T-helper 2 cell (primary cell): ENCODE results near the gene CHMP3.
A peak's percentile ranks its signal among the peaks of the same experiment; 100 is the strongest.
"Not testable (repeated sequence)": the region's sequence is repeated elsewhere in the genome, so short reads cannot be mapped to it uniquely, and the experiment has no call there.

Experiments
- DNase-seq, 5 experiments: peaks; one replicate each; pipeline versions ENCODE4 v3.0.0 to v3.0.0-alpha.2; 2012 to 2022

Gene CHMP3

DNA sequence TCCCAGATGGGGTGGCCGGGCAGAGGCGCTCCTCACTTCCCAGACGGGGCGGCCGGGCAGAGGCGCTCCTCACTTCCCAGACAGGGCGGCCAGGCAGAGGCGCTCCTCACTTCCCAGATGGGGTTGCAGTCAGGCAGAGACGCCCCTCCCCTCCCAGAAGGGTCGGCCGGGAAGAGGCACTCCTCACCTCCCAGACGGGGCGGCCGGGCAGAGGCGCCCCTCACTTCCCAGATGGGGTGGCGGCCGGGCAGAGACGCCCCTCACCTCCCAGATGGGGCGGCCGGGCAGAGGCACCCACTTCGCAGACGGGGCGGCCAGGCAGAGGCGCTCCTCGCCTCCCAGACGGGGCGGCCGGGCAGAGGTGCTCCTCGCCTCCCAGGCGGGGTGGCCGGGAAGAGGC lies 13.8 kb downstream of the CHMP3 start:
- not testable (repeated sequence) for DNase-seq

DNA sequence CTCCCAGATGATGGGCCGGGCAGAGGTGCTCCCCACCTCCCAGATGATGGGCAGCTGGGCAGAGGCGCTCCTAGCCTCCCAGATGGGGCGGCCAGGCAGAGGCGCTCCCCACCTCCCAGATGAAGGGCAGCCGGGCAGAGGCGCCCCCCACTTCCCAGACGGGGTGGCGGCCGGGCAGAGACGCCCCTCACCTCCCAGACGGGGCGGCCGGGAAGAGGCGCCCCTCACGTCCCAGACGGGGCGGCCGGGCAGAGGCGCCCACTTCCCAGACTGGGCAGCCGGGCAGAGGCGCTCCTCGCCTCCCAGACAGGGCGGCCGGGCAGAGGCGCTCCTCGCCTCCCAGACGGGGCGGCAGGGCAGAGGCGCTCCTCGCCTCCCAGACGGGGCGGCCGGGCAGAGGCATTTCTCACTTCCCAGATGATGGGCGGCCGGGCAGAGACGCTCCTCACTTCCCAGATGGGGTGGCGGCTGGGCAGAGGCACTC lies 14.3 kb downstream of the CHMP3 start:
- not testable (repeated sequence) for DNase-seq

DNA sequence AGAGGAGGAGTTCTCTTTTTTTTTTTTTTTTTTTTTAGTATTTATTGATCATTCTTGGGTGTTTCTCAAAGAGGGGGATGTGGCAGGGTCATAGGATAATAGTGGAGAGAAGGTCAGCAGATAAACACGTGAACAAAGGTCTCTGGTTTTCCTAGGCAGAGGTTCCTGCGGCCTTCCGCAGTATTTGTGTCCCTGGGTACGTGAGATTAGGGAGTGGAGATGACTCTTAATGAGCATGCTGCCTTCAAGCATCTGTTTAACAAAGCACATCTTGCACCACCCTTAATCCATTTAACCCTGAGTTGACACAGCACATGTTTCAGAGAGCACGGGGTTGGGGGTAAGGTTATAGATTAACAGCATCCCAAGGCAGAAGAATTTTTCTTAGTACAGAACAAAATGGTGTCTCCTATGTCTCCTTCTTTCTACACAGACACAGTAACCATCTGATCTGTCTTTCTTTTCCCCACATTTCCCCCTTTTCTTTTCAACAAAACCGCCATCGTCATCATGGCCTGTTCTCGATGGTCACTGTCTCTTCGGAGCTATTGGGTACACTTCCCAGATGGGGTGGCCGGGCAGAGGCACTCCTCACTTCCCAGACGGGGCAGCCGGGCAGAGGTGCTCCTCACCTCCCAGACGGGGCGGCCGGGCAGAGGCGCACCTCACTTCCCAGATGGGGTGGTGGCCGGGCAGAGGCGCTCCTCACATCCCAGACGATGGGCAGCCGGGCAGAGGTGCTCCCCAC lies 14.9 kb downstream of the CHMP3 start:
- not testable (repeated sequence) for DNase-seq

DNA sequence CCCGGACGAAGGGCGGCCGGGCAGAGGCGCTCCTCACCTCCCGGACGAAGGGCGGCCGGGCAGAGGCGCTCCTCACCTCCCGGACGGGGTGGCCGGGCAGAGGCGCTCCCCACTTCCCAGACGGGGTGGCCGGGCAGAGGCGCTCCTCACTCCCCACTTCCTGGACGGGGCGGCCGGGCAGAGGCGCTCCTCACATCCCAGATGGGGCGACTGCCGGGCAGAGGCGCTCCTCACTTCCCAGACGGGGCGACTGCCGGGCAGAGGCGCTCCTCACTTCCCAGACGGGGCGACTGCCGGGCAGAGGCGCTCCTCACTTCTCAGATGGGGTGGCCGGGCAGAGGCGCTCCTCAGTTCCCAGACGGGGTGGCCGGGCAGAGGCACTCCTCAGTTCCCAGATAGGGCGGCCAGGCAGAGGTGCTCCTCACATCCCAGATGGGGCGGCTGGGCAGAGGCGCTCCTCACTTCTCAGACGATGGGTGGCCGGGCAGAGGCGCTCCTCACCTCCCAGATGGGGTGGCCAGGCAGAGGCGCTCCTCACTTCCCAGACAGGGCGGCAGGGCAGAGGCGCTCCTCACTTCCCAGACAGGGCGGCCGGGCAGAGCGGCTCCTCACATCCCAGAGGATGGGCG lies 17.8 kb downstream of the CHMP3 start:
- not testable (repeated sequence) for DNase-seq

DNA sequence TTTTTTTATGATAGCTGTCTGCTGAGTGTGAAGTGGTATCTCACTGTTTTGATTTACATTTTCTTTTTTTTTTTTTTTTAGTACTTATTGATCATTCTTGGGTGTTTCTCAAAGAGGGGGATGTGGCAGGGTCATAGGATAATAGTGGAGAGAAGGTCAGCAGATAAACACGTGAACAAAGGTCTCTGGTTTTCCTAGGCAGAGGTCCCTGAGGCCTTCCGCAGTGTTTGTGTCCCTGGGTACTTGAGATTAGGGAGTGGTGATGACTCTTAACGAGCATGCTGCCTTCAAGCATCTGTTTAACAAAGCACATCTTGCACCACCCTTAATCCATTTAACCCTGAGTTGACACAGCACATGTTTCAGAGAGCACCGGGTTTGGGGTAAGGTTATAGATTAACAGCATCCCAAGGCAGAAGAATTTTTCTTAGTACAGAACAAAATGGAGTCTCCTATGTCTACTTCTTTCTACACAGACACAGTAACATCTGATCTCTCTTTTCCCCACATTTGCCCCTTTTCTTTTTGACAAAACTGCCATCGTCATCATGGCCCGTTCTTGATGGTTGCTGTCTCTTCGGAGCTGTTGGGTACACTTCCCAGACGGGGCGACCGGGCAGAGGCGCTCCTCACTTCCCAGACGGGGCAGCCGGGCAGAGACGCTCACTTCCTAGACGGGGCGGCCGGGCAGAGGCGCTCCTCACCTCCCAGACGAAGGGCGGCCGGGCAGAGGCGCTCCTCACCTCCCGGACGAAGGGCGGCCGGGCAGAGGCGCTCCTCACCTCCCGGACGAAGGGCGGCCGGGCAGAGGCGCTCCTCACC lies 18.8 kb downstream of the CHMP3 start:
- not testable (repeated sequence) for DNase-seq

DNA sequence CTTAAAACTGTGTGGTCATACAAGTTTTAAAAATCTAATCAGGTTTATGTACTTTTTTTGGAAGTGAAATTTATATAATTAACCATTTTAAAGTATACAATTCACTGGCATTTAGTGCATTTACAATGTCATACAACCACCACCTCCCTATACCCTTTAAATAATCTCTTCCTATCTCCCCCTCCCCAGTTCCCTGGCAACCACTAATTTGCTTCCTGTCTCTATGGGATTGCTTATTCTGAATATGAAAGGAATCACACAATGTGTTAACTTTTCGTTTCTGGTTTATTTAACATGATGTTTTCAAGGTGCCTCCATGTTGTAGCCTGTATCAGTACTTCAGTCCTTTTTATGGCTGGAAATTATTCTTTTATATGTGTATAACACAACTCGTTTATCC lies 19.4 kb downstream of the CHMP3 start:
- no peak for DNase-seq

DNA sequence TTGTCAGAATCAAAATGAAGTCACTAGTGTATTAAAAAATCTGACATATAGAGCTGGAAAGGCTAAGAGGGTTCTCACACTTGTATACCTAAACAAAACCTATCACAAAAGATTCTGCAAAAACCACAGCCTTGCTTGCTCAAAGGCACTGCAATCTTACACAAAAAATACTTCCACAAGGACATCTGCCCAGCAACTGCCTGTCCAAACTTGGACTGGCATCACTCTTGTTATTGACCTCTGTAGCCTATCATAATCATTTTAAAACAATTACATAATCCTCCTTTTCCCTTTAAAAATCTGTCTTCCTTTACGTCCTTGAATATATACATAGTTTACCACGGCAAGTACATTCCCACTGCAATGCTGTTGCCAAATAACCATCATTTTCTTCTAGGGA lies 19.9 kb downstream of the CHMP3 start:
- DNase-seq, result no peak

DNA sequence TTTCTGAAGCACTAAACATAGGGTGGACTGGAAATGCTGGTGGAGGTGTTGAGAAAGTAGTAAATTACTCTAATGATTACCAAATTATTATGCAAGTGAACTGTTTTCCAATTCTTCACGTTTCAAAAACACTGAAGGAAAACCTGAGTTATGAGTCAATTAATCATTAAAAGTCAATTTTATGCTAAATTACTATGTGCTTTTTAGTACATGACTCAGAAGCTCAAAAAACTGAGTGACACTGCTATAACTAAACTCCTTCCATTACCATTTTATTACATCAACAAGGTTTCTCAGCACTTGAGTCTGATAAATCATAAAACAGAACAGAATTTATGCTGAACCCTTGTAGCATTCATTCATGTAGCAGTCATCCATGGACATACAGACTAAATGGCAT lies 20.4 kb downstream of the CHMP3 start:
- DNase-seq, result no peak

DNA sequence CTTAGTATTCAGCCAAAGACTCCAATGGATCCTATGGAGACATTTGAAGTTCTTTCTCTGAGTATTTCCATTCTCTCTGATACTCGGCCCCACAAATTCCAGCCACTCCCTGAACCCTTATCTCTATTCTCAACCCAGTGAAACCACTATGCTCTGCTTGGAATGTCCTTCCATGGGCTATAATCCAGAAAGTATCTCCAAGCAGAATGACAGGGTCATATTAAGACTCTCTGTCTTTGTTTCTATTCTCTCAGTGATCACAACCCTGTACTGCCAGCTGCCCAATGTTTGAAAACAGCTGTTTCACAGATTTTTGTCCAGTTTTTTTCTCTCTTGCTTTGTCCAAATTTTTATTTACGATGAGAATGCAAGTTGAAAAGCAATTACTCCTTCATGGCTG lies 21.9 kb downstream of the CHMP3 start:
- no peak for DNase-seq

DNA sequence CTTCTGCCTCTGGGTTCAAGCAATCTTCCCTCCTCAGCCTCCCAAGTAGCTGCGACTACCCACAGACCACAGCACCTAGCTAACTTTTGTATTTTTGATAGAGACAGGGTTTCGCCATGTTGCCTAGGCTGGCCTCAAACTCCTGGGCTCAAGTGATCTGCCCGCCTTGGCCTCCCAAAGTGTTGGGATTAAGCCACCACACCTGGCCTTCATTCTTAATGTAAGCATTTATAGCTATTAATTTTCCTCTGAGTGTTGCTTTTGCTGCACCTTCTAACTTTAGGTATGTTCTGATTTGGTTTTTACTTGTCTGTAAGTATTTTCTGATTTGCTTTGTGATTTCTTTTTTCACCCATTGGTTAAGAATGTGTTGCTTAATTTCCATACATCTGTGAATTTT lies 29.7 kb downstream of the CHMP3 start:
- no peak for DNase-seq

DNA sequence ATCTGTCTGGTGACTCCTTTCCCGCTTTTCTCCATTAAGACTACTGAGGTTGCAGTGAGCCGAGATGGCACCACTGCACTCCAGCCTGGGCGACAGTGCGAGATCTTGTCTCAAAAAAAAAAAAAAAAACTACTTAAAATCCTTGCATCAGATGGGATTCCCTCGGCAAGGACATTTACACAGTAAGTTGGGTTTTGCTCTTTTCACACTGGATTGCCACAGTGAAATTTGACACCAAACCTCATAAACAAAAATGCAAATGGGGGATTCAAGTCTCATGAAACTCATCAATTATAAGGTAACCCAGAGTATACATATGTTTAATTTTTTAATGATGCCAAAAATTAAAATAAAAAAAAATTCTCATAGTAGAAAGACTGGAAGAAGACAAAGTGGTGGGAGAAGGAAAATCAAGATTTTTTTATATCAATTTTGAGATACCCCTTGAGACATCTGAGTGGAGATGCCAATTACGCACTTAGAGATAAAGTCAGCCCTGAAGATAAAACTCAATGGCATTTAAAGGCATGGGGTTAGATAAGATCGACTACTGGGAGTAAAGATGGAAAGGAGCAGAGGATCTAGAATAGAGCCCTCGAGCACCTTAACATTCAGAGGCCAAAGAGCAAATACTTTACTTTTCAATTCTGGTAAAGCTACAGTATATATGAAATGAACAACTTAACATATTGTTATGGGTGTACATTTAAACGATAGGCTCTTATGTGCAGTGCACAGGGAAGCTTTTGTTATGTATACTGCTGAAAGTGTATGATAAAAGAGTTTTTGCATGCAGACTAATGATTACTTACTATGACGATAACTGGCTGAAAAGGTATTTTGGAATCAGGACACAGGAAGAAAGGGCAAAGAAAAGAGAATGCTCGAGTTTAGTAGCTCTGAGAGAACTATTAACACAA lies 37.6 kb downstream of the CHMP3 start:
- no peak for DNase-seq

DNA sequence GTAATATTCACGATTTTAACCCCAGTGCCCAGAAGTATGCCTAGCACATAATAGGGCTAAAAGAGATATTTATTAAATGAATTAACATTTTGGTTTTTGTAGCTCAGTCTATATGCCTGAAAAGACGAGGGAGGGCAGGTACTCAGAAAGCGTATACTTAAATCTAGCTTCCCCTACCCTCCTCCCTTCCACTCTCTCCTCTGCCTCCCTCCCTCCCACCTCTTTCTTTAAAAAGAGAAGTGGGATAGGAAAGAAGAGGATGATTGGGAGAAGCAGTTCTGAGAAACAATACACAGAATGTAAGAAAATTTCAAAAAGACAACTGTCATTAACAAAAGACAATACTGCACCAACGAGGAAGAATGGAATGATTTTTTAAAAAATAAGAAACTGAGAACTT lies 39.8 kb downstream of the CHMP3 start:
- DNase-seq, result no peak

DNA sequence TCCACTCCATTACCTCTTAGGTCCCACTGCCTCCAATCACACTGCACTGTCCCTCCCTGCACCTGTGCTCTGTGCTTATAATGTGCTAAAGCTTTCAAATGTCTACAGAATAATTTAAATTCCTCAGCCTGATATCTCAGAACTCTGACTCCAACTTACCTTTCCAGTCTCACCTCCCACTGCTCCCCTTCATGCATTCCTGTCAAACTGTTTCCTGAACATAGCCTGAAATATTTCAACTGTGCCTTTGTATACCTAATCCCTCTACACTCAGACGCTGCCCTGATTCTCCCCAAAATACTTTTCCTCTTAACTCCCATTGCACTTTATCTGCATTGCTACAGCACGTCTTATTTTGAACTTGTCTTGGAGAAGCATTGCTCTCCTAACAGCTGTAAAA lies 40.5 kb downstream of the CHMP3 start:
- DNase-seq, result no peak

DNA sequence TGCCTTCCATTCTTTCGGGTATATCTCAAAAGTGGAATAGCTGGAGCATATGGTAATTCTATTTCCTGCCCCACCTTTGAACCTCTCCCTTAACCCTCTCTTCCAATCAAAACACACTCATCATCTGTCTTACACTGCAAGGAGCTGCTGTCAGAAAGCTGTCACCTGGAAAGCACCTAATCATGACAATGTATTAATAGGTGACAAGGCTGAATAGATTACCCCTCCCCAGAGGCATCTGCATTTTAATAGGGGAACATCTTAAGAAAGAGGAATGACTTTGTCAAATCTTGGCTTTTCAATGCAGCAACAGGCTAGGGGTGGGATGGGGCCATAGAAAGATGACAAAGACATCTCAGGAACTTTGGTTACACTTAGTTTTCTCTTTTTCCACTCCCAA lies 41.3 kb downstream of the CHMP3 start:
- no peak for DNase-seq

DNA sequence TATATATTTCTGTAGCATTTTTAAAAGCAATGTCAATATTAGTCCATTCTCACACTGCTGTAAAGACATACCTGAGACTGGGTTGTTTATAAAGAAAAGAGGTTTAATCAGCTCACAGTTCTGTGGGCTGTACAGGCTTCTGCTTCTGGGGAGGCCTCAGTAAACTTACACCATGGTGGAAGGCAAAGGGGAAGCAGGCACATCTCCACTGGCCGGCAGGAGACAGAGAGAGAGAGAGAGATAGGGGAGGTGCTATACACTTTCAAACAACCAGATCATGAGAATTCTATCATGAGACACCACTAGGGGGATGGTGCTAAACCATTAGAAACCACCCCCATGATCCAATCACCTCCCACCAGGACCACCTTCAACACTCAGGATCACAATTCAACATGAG lies 43.1 kb downstream of the CHMP3 start:
- DNase-seq, result peak in 1 of 5 experiments; percentile 26

DNA sequence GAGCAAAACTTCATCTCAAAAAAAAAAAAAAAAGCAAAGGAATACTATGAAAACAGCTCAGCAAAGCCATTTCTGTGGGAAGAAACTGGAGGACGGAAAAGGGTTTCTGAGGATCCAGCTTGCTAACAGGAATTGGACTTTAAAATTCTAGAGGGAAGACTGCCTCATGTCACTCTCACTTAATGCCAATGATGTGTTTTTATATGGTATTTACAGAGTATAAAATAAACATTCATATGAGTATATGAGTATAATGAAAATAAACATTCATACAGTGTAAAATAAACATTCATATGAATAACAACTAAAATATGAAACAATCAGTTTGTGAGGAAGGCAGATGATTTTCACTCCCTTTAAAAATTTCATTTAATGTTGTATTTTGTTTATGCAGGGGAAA lies 43.9 kb downstream of the CHMP3 start:
- no peak for DNase-seq

DNA sequence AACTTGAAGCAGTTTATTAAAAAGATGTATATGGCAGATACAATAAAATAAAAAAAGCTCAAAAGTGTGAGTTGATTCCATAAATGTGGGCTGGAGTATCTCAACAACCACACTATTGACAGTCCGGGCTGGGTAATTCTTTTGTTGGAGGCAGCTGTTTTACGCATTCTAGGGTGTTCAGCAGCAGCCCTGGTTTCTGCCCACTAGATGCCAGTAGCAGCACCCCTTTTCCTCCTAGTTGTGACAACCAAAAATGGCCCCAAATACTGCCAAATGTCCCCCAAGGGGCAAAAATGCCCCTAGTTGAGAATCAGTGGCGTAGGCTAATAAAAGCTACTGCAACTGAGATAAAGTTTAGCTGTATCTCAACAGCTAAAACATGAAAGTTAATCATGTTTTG lies 44.8 kb downstream of the CHMP3 start:
- peak in 3 of 5 experiments; percentile 3 to 36 (median 14) for DNase-seq

DNA sequence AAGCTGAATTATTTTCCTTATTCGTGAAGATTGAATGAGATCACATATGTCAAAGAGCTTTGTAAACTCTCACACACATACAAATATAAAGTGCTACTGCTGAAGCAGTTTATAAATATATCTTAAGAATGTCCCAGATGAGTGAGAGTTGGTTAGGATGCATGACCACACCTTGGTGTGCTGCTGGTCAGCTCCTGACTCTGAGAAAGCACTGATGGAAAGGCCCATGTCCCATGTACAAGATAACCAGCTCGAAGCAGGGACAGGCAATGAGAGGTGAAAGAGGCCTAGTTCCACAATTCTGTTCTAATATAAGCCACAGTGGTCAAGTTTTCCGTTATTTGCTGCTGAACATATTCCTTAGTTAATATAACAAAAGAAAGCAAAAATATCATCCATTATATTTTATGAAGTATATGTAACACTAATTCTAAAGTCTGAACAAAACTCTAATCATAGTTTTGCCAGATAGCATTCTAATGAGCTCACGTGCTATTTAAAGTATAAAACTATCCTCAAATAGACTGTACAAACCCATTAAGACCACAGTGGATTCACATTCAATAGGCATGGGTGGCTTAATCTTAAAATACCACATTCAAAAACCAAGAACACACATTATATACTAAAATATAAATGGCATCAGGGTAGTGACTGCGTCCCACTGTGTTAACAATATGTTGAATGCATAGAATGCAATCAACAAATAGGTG lies 49.1 kb downstream of the CHMP3 start:
- DNase-seq, result no peak

DNA sequence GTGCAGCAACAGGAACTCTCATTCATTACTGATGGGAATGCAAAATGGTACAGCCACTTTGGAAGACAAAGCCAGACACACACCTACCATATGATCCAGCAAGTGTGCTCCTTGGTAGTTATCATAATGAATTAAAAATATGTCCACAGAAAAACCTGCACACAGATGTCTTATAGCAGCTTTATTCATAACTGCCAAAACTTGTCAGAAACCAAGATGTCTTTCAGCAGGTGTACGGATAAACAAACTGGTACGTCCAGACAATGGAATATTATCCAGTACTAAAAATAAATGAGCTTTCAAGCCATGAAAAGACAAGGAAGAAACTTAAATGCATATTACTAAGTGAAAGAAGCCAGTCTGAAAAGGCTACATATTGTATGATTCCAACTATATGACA lies 50.4 kb downstream of the CHMP3 start:
- no peak for DNase-seq

DNA sequence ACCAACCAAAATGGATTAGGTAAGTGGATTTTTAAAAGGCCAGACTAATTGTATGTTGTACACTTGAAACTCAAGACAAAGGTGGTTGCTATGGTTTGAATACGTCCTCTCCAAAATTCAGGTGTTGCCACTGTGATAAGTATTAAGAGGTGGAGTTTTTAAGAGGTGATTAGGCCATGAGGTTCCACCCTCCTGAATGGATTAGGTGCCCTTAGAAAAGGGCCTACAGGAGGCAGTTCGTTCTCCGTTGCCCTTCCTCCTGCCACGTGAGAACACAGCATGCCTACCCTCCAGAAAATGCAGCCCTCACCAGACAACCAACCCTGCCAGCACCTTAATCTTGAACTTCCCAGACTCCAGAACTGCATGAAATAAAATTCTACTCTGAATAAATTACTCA lies 51.2 kb downstream of the CHMP3 start:
- no peak for DNase-seq

DNA sequence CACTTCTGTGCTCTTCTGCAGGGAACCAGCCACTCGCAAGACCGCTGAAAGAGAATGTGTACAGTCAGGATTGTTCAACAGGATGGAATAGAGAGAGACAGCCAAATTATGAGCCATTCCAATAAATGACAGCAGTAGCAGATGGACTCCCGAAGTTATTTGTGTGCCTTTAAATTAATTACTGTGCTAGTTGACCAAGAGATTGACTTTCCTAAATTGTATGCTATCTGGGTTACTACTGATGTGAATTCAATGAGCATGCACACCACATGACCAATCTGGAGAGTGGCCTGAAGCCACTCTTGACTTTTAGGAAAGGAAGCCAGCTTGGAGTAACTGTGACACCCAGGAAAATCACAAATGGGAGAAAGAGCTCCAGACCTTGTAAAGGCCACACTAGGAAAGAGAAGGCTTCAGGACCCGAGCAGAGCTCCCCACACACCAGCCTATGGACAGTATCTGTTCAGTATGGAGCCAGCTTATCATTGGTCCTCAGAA lies 52.8 kb downstream of the CHMP3 start:
- DNase-seq, result no peak

DNA sequence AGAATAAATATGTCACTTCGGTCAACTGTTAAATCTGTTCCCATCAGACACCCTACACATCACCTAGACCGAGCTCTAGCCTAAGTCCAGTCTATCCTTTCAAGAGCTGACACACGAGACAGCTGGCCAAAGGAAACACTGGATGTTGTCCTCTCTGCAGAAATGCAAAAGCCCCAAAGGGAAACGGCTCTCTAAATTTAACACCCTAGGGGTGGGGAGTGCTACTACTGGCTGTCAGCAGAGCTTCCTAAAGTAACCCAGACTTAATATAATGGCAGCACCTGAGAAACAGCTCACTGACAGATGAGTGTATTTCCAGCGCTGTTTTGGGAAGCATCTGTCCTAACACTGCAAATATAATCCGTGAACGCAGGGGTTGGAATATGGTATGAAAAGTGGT lies 55.6 kb downstream of the CHMP3 start:
- no peak for DNase-seq
